GM19395 (cell line): ENCODE data around the gene LETMD1.
"Not testable (repeated sequence)": the region's sequence is repeated elsewhere in the genome, so short reads cannot be mapped to it uniquely, and the experiment has no call there.

Experiments
- ATAC-seq: cut with Tn5 transposase; IDR thresholded peaks from one replicate; pipeline ENCODE4 v1.9.1; 2021; ENCODE audit warnings: mild to moderate bottlenecking, moderate library complexity; ENCODE audit not compliant: unreplicated experiment

LETMD1 gene

GRCh38 chr12:51047655-51048540 lies at the start of gene LETMD1:
TSS of gene LETMD1 (plus strand) at chr12:51048327. CDS start at chr12:51048357, 30 bp downstream.
- ATAC-seq, result peak; percentile 98

DNA sequence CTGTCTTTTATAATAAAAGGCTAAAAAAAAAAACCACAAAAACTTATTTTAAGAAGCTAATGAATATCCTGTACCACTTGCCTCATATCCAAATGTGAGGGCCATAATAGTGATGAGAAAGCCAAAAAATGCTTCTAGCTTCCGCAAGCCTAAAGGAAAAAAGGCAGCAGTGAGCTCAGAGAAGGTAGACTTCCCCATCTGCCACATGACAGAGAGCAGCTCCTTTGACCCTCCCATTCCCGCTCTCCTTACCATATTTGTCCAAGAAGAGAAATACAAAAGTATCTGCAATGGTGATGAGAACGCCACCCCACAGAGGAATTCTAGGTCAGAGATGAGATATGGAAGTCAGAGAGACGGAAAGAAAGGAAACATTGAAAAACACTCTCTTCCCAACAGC lies 49.0 kb upstream of the LETMD1 start:
- no peak for ATAC-seq

DNA sequence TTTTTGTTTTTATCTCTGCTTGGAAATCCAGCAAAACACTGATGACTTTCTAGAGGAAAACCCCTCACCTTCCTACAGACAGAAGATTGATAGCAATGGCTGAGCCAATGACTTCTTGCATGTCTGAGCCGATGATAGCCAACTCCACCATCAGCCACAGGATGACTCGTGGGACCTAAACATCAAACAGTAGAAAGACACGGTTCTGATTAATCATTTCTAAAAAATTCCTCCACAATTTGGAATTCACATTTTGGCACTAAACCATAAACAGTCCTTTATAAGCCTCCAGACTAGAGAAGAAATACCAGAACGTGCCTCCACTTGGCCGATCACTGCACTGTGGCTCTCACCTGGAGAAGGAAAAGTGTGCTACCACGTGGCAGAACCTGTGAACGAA lies 47.9 kb upstream of the LETMD1 start:
- no peak for ATAC-seq

GRCh38 chr12:51001799-51002198 lies 46.3 kb upstream of the LETMD1 start:
- no peak for ATAC-seq

- ATAC-seq, result no peak
Observed at GRCh38 chr12:51004504-51004903, 43.6 kb upstream of the LETMD1 start.

- no peak for ATAC-seq
Observed at GRCh38 chr12:51005030-51005429, 43.1 kb upstream of the LETMD1 start.

DNA sequence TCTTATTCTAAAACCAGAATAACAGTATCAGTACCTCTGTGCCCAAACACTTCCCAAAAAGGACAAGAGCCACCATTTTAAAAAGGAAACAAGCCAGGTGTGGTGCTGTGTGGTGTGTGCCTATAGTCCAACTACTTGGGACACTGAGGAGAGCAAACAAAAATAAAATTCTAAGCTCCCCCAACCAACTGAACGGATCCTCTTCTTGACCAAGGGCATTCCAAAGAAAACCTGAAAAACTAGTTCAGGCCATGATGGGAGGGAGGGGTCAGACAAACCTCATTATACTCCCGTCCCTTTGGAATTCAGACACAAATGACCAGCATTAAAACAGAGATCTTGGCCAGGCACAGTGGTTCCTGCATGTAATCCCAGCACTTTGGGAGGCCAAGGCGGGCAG lies 42.5 kb upstream of the LETMD1 start:
- ATAC-seq, result no peak

- no peak for ATAC-seq
Observed at GRCh38 chr12:51008329-51009055, 39.6 kb upstream of the LETMD1 start.

GRCh38 chr12:51009056-51009440 lies 39.1 kb upstream of the LETMD1 start:
- ATAC-seq, result no peak

GRCh38 chr12:51011955-51012354 lies 36.2 kb upstream of the LETMD1 start:
- no peak for ATAC-seq

DNA sequence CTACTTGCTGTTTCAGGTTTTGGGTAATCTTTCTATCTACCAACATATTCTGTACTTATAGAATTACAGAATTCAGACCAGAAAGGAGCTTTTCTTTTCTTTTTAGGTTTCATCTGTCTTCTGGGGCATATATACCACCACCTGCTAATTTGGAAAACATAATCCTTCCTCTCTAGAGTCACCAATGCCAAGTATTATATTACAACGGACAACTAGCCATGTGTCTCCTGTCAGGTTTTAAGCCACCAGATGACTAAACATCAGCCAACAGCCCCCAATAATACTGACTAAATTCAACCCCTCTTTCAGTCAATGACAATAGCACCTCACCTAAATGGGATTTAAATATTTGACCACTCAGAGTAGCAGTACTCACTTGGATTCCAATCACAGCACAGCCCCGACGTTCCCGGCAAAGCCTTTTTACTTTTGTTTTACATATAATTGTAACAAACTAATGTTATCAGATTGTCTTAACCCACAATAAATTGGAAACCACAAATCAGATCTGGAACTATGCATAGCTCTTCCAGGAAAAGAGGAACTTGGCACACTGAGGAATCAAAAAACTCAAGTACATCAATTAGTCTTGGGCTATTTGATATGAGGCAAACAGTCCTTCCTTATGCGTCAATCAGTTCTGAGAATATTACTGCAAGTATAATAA lies 35.4 kb upstream of the LETMD1 start:
- no peak for ATAC-seq

GRCh38 chr12:51013441-51013840 lies 34.7 kb upstream of the LETMD1 start:
- ATAC-seq, result no peak

DNA sequence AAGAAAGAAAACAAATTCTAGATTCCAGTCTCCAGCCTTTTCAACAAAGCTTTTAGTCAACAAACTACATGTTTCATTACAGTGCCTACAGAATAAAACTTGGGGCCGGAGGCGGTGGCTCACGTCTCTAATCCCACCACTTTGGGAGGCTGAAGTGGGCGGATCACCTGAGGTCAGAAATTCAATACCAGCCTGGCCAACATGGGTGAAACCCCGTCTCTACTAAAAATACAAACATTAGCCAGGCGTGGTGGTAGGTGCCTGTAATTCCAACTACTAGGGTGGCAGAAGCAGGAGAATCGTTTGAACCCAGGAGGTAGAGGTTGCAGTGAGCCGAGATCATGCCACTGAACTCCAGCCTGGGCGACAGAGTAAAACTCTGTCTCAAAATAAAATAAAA lies 33.7 kb upstream of the LETMD1 start:
- not testable (repeated sequence) for ATAC-seq

DNA sequence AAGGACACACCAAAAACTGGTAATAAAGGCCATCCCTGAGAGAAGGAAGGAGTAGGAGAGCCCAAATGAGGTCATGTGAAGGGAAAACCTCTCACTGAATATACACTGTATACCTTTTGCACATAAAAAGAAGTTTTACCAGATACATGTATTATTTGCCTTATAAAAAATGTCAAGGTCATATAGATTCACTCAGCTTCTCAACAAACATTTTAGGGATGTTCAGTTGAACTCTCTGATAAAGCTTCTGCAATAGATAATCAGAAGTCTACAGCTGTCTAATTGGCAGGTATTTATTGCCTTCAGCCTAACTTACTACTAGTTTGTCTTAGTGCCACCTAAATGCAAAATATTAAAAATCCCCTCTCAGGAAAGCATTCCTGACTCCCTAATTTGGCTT lies 30.7 kb upstream of the LETMD1 start:
- no peak for ATAC-seq

DNA sequence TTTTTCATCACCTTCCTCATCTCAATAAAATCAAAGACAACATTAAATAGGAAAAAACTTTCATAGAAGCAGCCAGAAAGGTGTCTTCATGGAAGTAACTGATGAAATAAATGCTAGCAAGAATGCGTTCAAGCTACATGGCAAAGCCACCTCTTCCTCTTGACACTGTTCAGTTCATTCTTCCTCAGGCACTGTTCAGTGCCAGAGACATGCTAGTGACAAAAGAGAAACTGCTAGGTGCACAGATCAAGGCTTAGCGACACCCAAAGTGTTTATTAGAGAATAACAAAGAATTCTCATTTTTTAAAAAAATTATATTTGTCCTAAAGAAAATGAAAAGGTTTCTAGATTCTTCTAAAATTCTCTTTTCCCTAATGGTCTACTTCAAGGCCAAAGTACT lies 29.2 kb upstream of the LETMD1 start:
- no peak for ATAC-seq

- no peak for ATAC-seq
Observed at GRCh38 chr12:51019927-51020326, 28.2 kb upstream of the LETMD1 start.

- no peak for ATAC-seq
Observed at GRCh38 chr12:51020448-51021182, 27.5 kb upstream of the LETMD1 start.

- ATAC-seq, result no peak
Observed at GRCh38 chr12:51021694-51022093, 26.4 kb upstream of the LETMD1 start.

DNA sequence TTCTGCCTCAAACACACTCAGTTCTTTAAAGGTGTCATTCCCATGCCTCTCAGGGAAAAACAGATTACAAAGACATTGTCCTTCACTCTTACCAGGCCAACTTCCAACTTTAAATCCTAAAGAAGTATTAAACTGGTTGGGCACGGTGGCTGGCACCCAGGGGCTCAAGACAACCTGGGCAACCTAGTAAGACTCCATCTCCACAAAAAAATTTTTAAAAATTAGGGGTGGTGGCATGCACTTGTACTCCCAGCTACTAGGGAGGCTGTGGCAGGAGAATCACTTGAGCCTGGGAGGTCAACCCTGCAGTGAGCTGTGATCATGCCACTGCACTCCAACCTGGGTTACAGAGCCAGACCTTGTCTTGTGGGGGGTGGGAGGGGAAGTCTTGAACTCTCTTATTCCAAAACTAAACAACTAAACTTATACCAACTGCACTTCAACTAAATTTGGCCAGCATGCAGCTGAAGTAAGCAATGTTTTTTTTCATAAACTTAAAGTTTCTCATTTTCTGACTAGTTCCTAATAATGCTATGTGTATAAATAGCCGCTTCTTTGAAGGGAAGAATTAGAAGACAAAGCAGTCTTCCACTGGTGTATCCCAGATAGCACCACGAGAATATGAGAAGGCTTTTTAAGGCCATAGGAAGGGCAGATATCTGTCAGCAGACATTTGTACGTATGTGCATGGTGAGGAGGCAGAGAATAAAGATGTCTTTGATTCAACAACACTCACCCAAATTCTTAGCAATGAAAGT lies 24.3 kb upstream of the LETMD1 start:
- no peak for ATAC-seq

- no peak for ATAC-seq
Observed at GRCh38 chr12:51025338-51025835, 22.7 kb upstream of the LETMD1 start.
